PC-9 (cell line): Measurements from ENCODE around the gene COL4A2.

Experiments
- EZH2 ChIP-seq: fragments of 200-600 bp; sonication (generic); IDR thresholded peaks from 2 replicates; pipeline ENCODE4 v1.8.0; 2017; ENCODE audit warnings: antibody characterized with exemption, low read depth
- TF ChIP-seq, protein P1 (sequence below): fragments of 200-600 bp; sonication (generic); conservative IDR thresholded peaks from 2 replicates; pipeline ENCODE4 v1.6.1; 2017; ENCODE audit warnings: mixed run types, antibody characterized with exemption, mild to moderate bottlenecking, moderate library complexity

DNA sequence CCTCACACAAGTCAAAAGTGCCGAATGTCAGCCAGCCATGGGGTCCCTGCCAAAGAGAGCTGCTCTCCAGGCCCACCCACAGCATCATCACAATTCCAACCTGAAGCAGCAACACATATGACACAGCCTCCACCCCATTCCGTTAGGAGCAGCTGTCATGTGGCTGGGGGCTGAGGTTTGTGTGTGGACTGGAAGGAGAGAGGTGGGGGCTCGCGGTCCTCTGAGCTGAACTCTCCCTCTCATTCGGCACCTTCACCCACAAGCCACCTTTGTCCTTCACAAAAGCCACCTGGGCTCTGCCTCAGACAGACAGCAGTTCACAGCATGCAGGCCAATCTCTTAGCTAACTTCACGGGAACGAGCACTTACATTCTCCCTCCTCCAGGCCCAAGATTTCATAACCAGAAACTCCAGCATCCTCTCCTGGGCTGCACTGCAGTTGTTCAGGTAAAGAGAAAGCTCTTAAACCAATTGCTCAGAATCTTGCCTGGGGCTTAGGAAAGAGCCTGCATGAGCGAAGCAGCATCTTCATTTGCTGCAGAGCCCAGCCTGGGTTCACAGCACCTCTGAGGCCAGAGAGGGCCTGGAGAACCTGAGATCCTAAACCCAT lies 247.2 kb downstream of the COL4A2 start:
- TF ChIP-seq EZH2 = no peak
- TF ChIP-seq, protein P1, sequence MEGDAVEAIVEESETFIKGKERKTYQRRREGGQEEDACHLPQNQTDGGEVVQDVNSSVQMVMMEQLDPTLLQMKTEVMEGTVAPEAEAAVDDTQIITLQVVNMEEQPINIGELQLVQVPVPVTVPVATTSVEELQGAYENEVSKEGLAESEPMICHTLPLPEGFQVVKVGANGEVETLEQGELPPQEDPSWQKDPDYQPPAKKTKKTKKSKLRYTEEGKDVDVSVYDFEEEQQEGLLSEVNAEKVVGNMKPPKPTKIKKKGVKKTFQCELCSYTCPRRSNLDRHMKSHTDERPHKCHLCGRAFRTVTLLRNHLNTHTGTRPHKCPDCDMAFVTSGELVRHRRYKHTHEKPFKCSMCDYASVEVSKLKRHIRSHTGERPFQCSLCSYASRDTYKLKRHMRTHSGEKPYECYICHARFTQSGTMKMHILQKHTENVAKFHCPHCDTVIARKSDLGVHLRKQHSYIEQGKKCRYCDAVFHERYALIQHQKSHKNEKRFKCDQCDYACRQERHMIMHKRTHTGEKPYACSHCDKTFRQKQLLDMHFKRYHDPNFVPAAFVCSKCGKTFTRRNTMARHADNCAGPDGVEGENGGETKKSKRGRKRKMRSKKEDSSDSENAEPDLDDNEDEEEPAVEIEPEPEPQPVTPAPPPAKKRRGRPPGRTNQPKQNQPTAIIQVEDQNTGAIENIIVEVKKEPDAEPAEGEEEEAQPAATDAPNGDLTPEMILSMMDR = no peak
